Left ventricle myocardium superior (tissue), 1 donor: ENCODE measurements around the gene HOXA7. TPM values are rescaled to one million over a fixed set of nuclear protein-coding genes. Genes with fewer than 3 reads are reported as not detected.
A peak's percentile ranks its signal among the peaks of the same experiment; 100 is the strongest.

Experiments
- ATAC-seq: fragments of 200-7000 bp; cut with Tn5 transposase; one replicate; pipeline ENCODE4 v1.9.1; 2020; ENCODE audit warnings: mild to moderate bottlenecking, moderate library complexity
- DNase-seq: peaks from one replicate; pipeline ENCODE4 v3.0.0-alpha.2; 2020
- intact Hi-C: fragments of 100-400 bp; cut with micrococcal nuclease; formaldehyde crosslinking; loops from one replicate; pipeline ENCODE4 v1.11.0; 2022
- microRNA-seq: library from miRNA; unstranded; fragments of <30 nt; microRNA quantifications from one replicate; pipeline ENCODE4 v1.2.0, GENCODE V29; 2020; ENCODE audit warnings: borderline number of aligned reads
- total RNA-seq: library from RNA; stranded (reverse); fragmentation: NEBNext Ultra II Directional; extraction: Animal tissue kit (Norgen Biotek cat#: 25700); gene quantifications from one replicate; pipeline ENCODE4 v1.2.1, GENCODE V29; 2021
- donor health status: DM: no; HTN: yes; CAD: no; lungs with severe emphysema.

Gene HOXA7
- total RNA-seq, 1 donor from 2014 or later: not detected

- DNase-seq (no peak), ATAC-seq (no peak)
- intact Hi-C loops: no loop called here
Observed at GRCh38 chr7:27105301-27106031, 51.0 kb downstream of the HOXA7 start.

- ATAC-seq (no peak), DNase-seq (no peak)
- intact Hi-C loops: no loop called here
Observed at GRCh38 chr7:27104341-27105058, 52.0 kb downstream of the HOXA7 start.

Small RNA genes lying within 50 kb of the gene (microRNA-seq; reads per million reads assigned to microRNA genes)
- 9.8 reads per million, percentile 4 among the genes with 10 or more reads in this experiment for gene MIR196B

Other genes starting within 250 kb of the HOXA7 start
- not detected for gene HOXA1, start 60.7 kb downstream of the HOXA7 start, total RNA-seq
- gene HOXA2, start 54.0 kb downstream of the HOXA7 start, total RNA-seq: 0.12 TPM
- 0.15 TPM for gene HOXA4, start 25.9 kb downstream of the HOXA7 start, total RNA-seq
- gene HOXA5, start 13.0 kb downstream of the HOXA7 start, total RNA-seq: not detected
- not detected for gene HOXA6, start 8.9 kb downstream of the HOXA7 start, total RNA-seq
- 0.72 TPM for gene HOXA3, start 4.1 kb downstream of the HOXA7 start, total RNA-seq
- not detected for gene HOXA9, start 8.9 kb upstream of the HOXA7 start, total RNA-seq
- not detected for gene HOXA10, start 17.6 kb upstream of the HOXA7 start, total RNA-seq
- not detected for gene HOXA11, start 28.6 kb upstream of the HOXA7 start, total RNA-seq
- not detected for gene HOXA13, start 43.4 kb upstream of the HOXA7 start, total RNA-seq
- gene EVX1, start 86.1 kb upstream of the HOXA7 start, total RNA-seq: not detected